Measurements from ENCODE around the gene BSDC1. TPM values are rescaled to one million over a fixed set of nuclear protein-coding genes. Genes with fewer than 3 reads are reported as not detected.

BSDC1 gene
- total and polyA plus RNA-seq, 10 of the 15 experiments (the other 5 are each of a cell fraction or from before 2014, with no cell fraction given): 3.0 to 39.7 (median 22.8) TPM

- TF ChIP-seq TBL1XR1 (IDR thresholded peaks at IDR 0.05; ENCODE audit: low read depth, low read length): no peak
- no peak for TF ChIP-seq NR2C2 (IDR thresholded peaks at IDR 0.05; ENCODE audit: borderline replicate concordance, control insufficient read depth, insufficient read length, low read depth)
- no peak for TF ChIP-seq YY1 (IDR thresholded peaks at IDR 0.05; ENCODE audit: low read depth, low read length)
- TF ChIP-seq ZBTB33 (IDR thresholded peaks at IDR 0.05): no peak
- TF ChIP-seq TAF1 (IDR thresholded peaks at IDR 0.05; ENCODE audit: borderline replicate concordance, low read depth, low read length): no peak
- no peak for TF ChIP-seq GABPA (IDR thresholded peaks at IDR 0.05; ENCODE audit: low read depth)
- no peak for TF ChIP-seq RELA (IDR thresholded peaks at IDR 0.05; ENCODE audit: borderline replicate concordance, partially characterized antibody)
Measured at GRCh38 chr1:32358435-32358834, 35.8 kb downstream of the BSDC1 start (continued).

- H3K4me1 ChIP-seq (ENCODE audit: control insufficient read depth, insufficient read depth, low read length): peaks cover 9% of the 10 kb centered on the region
- DNase-seq (ENCODE audit: low read depth, low spot score): no peak
- no peak overlapping the region for H3K27ac ChIP-seq (ENCODE audit: control insufficient read depth, insufficient read depth)
- WGBS (ENCODE audit: insufficient coverage, insufficient replicate concordance, low lambda C conversion rate, missing lambda C conversion rate): 67% methylated on average over 6 of the region's 6 CpGs
- no peak overlapping the region for H3K4me2 ChIP-seq (ENCODE audit: control insufficient read depth, insufficient read depth)
- no peaks in the 10 kb centered on the region for H3K79me2 ChIP-seq (ENCODE audit: control insufficient read depth, insufficient read depth, low read length)
- RAD21 ChIA-PET (ENCODE audit: unreplicated experiment): no interaction called here
- no peaks in the 10 kb centered on the region for H3K27me3 ChIP-seq (replicated peaks in 1 of 2; ENCODE audit: control insufficient read depth in 2 of 2, insufficient read depth in 2 of 2, low read length in 1 of 2)
- no peak overlapping the region for H2AFZ ChIP-seq (ENCODE audit: control insufficient read depth, low read depth, low read length)
- in situ Hi-C loops (cut with MboI): no loop called here
- H3K36me3 ChIP-seq (ENCODE audit: control insufficient read depth in 2 of 2, insufficient read depth in 2 of 2, low read length in 1 of 2): no peaks in the 10 kb centered on the region
- H3K9ac ChIP-seq (ENCODE audit: control insufficient read depth, insufficient read depth, low read length): no peak overlapping the region
- no peak for ATAC-seq
- POLR2A ChIA-PET: no interaction called here
- intact Hi-C loops (cut with micrococcal nuclease; ENCODE audit: unreplicated experiment): no loop called here
- no peak overlapping the region for H3K4me3 ChIP-seq
- BruUV-seq (replicated peaks): no TSS peak
- SMC1A ChIA-PET (ENCODE audit: uncharacterized antibody, unreplicated experiment): no interaction called here
- no peak for TF ChIP-seq USF1 (IDR thresholded peaks at IDR 0.05; ENCODE audit: borderline replicate concordance, extremely low read length, insufficient read depth, low read depth, low read length)
- TF ChIP-seq NRF1 (conservative IDR thresholded peaks at IDR 0.05; ENCODE audit: low read depth, low read length): no peak
- TF ChIP-seq CHD2 (IDR thresholded peaks at IDR 0.05; ENCODE audit: borderline replicate concordance, low read depth, low read length): no peak
- TF ChIP-seq CTCF (IDR thresholded peaks at IDR 0.05 in 2 of 3, conservative IDR thresholded peaks at IDR 0.05 in 1 of 3; ENCODE audit: control insufficient read depth in 2 of 3, extremely low read depth in 1 of 3, insufficient read depth in 1 of 3, low read depth in 3 of 3, low read length in 3 of 3): no peak
- TF ChIP-seq BMI1 (IDR thresholded peaks at IDR 0.05; ENCODE audit: borderline replicate concordance): no peak
- TF ChIP-seq LARP7 (IDR thresholded peaks at IDR 0.05): no peak
- TF ChIP-seq NFIC (IDR thresholded peaks at IDR 0.05; ENCODE audit: low read depth, low read length): no peak
- TF ChIP-seq ATF3 (IDR thresholded peaks at IDR 0.05; ENCODE audit: borderline replicate concordance, extremely low read depth, low read depth, low read length): no peak
- H4K20me1 ChIP-seq (ENCODE audit: control insufficient read depth, insufficient read depth): no peaks in the 10 kb centered on the region
- no peaks in the 10 kb centered on the region for H3K9me3 ChIP-seq (replicated peaks; ENCODE audit: control insufficient read depth, insufficient read depth, low read length)
- no peak for FAIRE-seq
- CTCF ChIA-PET: no interaction called here
Measured at GRCh38 chr1:32357614-32358013, 36.6 kb downstream of the BSDC1 start.

Measured in GM12878 (cell line).